ENCODE data around the gene BANF2. TPM values are rescaled to one million over a fixed set of nuclear protein-coding genes. Genes with fewer than 3 reads are reported as not detected.

The BANF2 gene
- total RNA-seq, 1 donor from 2014 or later = not detected

GRCh38 chr20:17666481-17666880 is 33.3 kb upstream of the BANF2 start:
- Mint-ChIP-seq H3K27ac (no peak overlapping the region), H3K4me1 (peaks cover 23% of the 10 kb centered on the region), H3K9me3 (no peaks in the 10 kb centered on the region), H3K36me3 (peaks cover 5% of the 10 kb centered on the region), H3K4me3 (no peak overlapping the region), H3K27me3 (ENCODE audit: low read depth) (no peaks in the 10 kb centered on the region)
- no peak for TF ChIP-seq CTCF (IDR thresholded peaks at IDR 0.05; ENCODE audit: unreplicated experiment)
- DNase-seq (ENCODE audit: low spot score in 2 of 2, unreplicated experiment in 2 of 2) = no peak

- no peaks in the 10 kb centered on the region for H3K27me3 Mint-ChIP-seq (ENCODE audit: low read depth)
- H3K27ac Mint-ChIP-seq = no peak overlapping the region
- peaks cover 25% of the 10 kb centered on the region for H3K4me1 Mint-ChIP-seq
- no peak overlapping the region for H3K4me3 Mint-ChIP-seq
- peaks cover 5% of the 10 kb centered on the region for H3K36me3 Mint-ChIP-seq
- DNase-seq (ENCODE audit: low spot score in 2 of 2, unreplicated experiment in 2 of 2) = no peak
- TF ChIP-seq CTCF (IDR thresholded peaks at IDR 0.05; ENCODE audit: unreplicated experiment) = no peak
- H3K9me3 Mint-ChIP-seq = no peaks in the 10 kb centered on the region
Measured at GRCh38 chr20:17667445-17667844, 32.3 kb upstream of the BANF2 start.

- DNase-seq (ENCODE audit: low spot score in 2 of 2, unreplicated experiment in 2 of 2) = no peak
- peak overlapping the region; percentile 22 for H3K27ac Mint-ChIP-seq
- peaks cover 29% of the 10 kb centered on the region for H3K4me1 Mint-ChIP-seq
- no peaks in the 10 kb centered on the region for H3K9me3 Mint-ChIP-seq
- H3K27me3 Mint-ChIP-seq (ENCODE audit: low read depth) = no peaks in the 10 kb centered on the region
- H3K36me3 Mint-ChIP-seq = peaks cover 8% of the 10 kb centered on the region
- no peak overlapping the region for H3K4me3 Mint-ChIP-seq
- no peak for TF ChIP-seq CTCF (IDR thresholded peaks at IDR 0.05; ENCODE audit: unreplicated experiment)
Measured at GRCh38 chr20:17668432-17668831, 31.3 kb upstream of the BANF2 start.

- H3K9me3 Mint-ChIP-seq = no peaks in the 10 kb centered on the region
- H3K4me3 Mint-ChIP-seq = no peak overlapping the region
- no peaks in the 10 kb centered on the region for H3K27me3 Mint-ChIP-seq (ENCODE audit: low read depth)
- no peak for TF ChIP-seq CTCF (IDR thresholded peaks at IDR 0.05; ENCODE audit: unreplicated experiment)
- DNase-seq (ENCODE audit: low spot score in 2 of 2, unreplicated experiment in 2 of 2) = no peak
- H3K27ac Mint-ChIP-seq = no peak overlapping the region
- peaks cover 8% of the 10 kb centered on the region for H3K36me3 Mint-ChIP-seq
- H3K4me1 Mint-ChIP-seq = peaks cover 24% of the 10 kb centered on the region
Measured at GRCh38 chr20:17669306-17669931, 30.3 kb upstream of the BANF2 start.

GRCh38 chr20:17671011-17671410 is 28.8 kb upstream of the BANF2 start:
- H3K9me3 Mint-ChIP-seq = no peaks in the 10 kb centered on the region
- H3K27me3 Mint-ChIP-seq (ENCODE audit: low read depth) = no peaks in the 10 kb centered on the region
- no peak for TF ChIP-seq CTCF (IDR thresholded peaks at IDR 0.05; ENCODE audit: unreplicated experiment)
- no peak overlapping the region for H3K4me3 Mint-ChIP-seq
- H3K36me3 Mint-ChIP-seq = peaks cover 8% of the 10 kb centered on the region
- no peak for DNase-seq (ENCODE audit: low spot score in 2 of 2, unreplicated experiment in 2 of 2)
- H3K27ac Mint-ChIP-seq = no peak overlapping the region
- H3K4me1 Mint-ChIP-seq = peaks cover 19% of the 10 kb centered on the region

- no peak overlapping the region for H3K4me3 Mint-ChIP-seq
- H3K9me3 Mint-ChIP-seq = no peaks in the 10 kb centered on the region
- no peak for DNase-seq (ENCODE audit: low spot score in 2 of 2, unreplicated experiment in 2 of 2)
- TF ChIP-seq CTCF (IDR thresholded peaks at IDR 0.05; ENCODE audit: unreplicated experiment) = no peak
- H3K27me3 Mint-ChIP-seq (ENCODE audit: low read depth) = no peaks in the 10 kb centered on the region
- H3K36me3 Mint-ChIP-seq = peaks cover 8% of the 10 kb centered on the region
- H3K27ac Mint-ChIP-seq = no peak overlapping the region
- peaks cover 19% of the 10 kb centered on the region for H3K4me1 Mint-ChIP-seq
Measured at GRCh38 chr20:17671565-17671964, 28.2 kb upstream of the BANF2 start.

Data from mesothelial cell of epicardium (in vitro differentiated cells).